ENCODE data around the gene DBNL.

DNA sequence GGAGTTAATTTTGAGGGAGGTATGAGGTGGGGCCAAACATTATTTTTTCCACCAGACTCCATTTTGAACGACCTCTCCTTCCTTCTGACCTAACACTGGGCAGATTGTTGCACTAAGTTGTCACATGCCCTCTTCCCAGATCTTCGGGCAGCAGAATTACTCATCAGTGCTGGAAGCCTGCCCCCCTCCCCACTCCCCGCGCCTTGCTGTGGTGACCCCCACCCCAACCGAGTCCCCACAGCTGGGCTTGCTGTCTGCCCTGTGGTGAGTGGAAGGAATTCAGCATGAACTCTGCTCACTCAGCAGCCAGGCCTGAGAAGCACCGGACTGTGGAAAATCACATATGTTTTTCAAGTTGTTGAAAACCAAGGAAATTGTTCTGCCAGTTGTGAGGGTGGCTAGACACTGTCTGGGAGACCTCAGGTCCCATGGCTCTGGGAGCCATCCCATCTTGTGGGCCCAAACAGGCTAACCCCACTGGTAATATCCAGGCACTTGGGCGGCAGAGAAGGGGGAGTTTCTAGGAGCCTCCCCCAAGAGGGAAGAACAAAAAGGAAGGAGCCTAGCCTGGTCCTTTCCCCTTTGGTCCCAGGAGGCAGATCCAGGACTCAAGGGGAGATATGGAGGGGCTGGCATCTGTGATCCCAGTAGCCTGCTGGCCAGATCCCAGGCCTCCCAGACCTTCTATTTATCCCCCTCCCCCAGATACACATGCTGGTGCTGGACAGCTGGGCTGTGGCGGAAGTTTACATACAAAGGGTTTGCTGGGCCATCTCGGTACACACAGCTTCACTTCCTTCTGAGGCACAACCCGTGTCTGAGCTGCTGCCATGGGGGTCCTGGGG lies 56.2 kb downstream of the DBNL start:
- TF ChIP-seq, protein P1, sequence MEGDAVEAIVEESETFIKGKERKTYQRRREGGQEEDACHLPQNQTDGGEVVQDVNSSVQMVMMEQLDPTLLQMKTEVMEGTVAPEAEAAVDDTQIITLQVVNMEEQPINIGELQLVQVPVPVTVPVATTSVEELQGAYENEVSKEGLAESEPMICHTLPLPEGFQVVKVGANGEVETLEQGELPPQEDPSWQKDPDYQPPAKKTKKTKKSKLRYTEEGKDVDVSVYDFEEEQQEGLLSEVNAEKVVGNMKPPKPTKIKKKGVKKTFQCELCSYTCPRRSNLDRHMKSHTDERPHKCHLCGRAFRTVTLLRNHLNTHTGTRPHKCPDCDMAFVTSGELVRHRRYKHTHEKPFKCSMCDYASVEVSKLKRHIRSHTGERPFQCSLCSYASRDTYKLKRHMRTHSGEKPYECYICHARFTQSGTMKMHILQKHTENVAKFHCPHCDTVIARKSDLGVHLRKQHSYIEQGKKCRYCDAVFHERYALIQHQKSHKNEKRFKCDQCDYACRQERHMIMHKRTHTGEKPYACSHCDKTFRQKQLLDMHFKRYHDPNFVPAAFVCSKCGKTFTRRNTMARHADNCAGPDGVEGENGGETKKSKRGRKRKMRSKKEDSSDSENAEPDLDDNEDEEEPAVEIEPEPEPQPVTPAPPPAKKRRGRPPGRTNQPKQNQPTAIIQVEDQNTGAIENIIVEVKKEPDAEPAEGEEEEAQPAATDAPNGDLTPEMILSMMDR (IDR thresholded peaks at IDR 0.05): no peak
- TF ChIP-seq POLR2A (IDR thresholded peaks at IDR 0.05) (no peak), POLR2AphosphoS5 (IDR thresholded peaks at IDR 0.05) (peak in 1 of 2 donors; percentile 21), EP300 (IDR thresholded peaks at IDR 0.05) (no peak)

Measured in upper lobe of left lung (tissue), 4 donors.